Suprapubic skin (tissue), 4 donors: Measurements from ENCODE around the gene TMEM178B.

Experiments used
- CTCF ChIP-seq, 2 donors: fragments of 200-600 bp in 1 of 2; fragments of 450-650 bp in 1 of 2; sonication (generic) in 1 of 2; IDR thresholded peaks; one replicate each; pipeline ENCODE4 v1.5.1; 2016 to 2019; ENCODE audit warnings: antibody characterized with exemption in 2 of 2, mild to moderate bottlenecking in 1 of 2, moderate library complexity in 1 of 2
- EP300 ChIP-seq: sonication (generic); formaldehyde crosslinking; IDR thresholded peaks from one replicate; pipeline ENCODE4 v1.6.1; 2017; ENCODE audit warnings: antibody characterized with exemption
- POLR2A ChIP-seq, 2 donors: fragments of 450-650 bp; IDR thresholded peaks; one replicate each; pipeline ENCODE4 v1.6.1; 2017; ENCODE audit warnings: antibody characterized with exemption in 2 of 2, mild to moderate bottlenecking in 2 of 2, moderate library complexity in 2 of 2
- POLR2AphosphoS5 ChIP-seq, 3 donors: sonication (generic); formaldehyde crosslinking; IDR thresholded peaks; one replicate each; pipeline ENCODE4 v1.6.1; 2017; ENCODE audit warnings: antibody characterized with exemption in 3 of 3

GRCh38 chr7:141430455-141431139 lies 356.7 kb downstream of the TMEM178B start:
- no peak for TF ChIP-seq CTCF (IDR thresholded peaks at IDR 0.05)
- TF ChIP-seq EP300 = no peak
- no peak for TF ChIP-seq POLR2AphosphoS5 (IDR thresholded peaks at IDR 0.05)
- TF ChIP-seq POLR2A (IDR thresholded peaks at IDR 0.05) = no peak
